ENCODE measurements around the gene ZBTB32.

Gene ZBTB32

GRCh38 chr19:35752746-35753350 is 48.5 kb downstream of the ZBTB32 start:
- no peak for DNase-seq (ENCODE audit: low read depth in 2 of 2)

- no peak for DNase-seq (ENCODE audit: low read depth in 2 of 2)
These were observed 49.4 kb downstream of the ZBTB32 start for GRCh38 chr19:35753634-35754369.

- DNase-seq (ENCODE audit: low read depth in 2 of 2), result no peak
These were observed 50.2 kb downstream of the ZBTB32 start for GRCh38 chr19:35754370-35755130.

GRCh38 chr19:35755131-35755549 is 50.8 kb downstream of the ZBTB32 start:
- no peak for DNase-seq (ENCODE audit: low read depth in 2 of 2)

- DNase-seq (ENCODE audit: low read depth in 2 of 2), result no peak
These were observed 51.4 kb downstream of the ZBTB32 start for GRCh38 chr19:35755550-35756376.

GRCh38 chr19:35756377-35757230 is 52.2 kb downstream of the ZBTB32 start, which contains the start of gene HSPB6:
TSS of gene HSPB6 (minus strand) at chr19:35757029. CDS start at chr19:35757008, 21 bp downstream.
- no peak for DNase-seq (ENCODE audit: low read depth in 2 of 2)

GRCh38 chr19:35757231-35757748 is 52.9 kb downstream of the ZBTB32 start:
- no peak for DNase-seq (ENCODE audit: low read depth in 2 of 2)

GRCh38 chr19:35757749-35758608 is 53.6 kb downstream of the ZBTB32 start, which contains the start of gene PROSER3:
TSS of gene PROSER3 (plus strand) at chr19:35758176. CDS start at chr19:35758216, 40 bp downstream.
- peak; percentile 96 to 98 for DNase-seq (ENCODE audit: low read depth in 2 of 2)

- no peak for DNase-seq (ENCODE audit: low read depth in 2 of 2)
These were observed 55.3 kb downstream of the ZBTB32 start for GRCh38 chr19:35759697-35760096.

GRCh38 chr19:35760711-35761349 is 56.5 kb downstream of the ZBTB32 start:
- DNase-seq (ENCODE audit: low read depth in 2 of 2), result no peak

GRCh38 chr19:35764432-35765315 is 60.3 kb downstream of the ZBTB32 start:
- no peak for DNase-seq (ENCODE audit: low read depth in 2 of 2)

Measured in stimulated activated CD4-positive, alpha-beta T cell treated with anti-CD3 and anti-CD28 coated beads, Interleukin-12 subunit alpha, Interleukin-12 subunit beta, amount 100 ng/mL, for 24 hours (primary cell).